SU-DHL-6 (cell line): Measurements from ENCODE around the gene KCTD8.

Experiments
- EZH2phosphoT487 ChIP-seq: fragments of 200-600 bp; sonication (generic), shearing (Covaris generic); conservative IDR thresholded peaks from 2 replicates; pipeline ENCODE4 v1.6.1; 2018; ENCODE audit warnings: mild to moderate bottlenecking, antibody characterized with exemption, low read length, moderate library complexity, mixed read lengths
- TF ChIP-seq, protein P1 (sequence below): fragments of 200-600 bp; sonication (generic); IDR thresholded peaks from one replicate; pipeline ENCODE4 v1.5.1; 2017; ENCODE audit warnings: antibody characterized with exemption, mild to moderate bottlenecking, low read length, moderate library complexity; ENCODE audit not compliant: insufficient read depth, poor library complexity, severe bottlenecking

DNA sequence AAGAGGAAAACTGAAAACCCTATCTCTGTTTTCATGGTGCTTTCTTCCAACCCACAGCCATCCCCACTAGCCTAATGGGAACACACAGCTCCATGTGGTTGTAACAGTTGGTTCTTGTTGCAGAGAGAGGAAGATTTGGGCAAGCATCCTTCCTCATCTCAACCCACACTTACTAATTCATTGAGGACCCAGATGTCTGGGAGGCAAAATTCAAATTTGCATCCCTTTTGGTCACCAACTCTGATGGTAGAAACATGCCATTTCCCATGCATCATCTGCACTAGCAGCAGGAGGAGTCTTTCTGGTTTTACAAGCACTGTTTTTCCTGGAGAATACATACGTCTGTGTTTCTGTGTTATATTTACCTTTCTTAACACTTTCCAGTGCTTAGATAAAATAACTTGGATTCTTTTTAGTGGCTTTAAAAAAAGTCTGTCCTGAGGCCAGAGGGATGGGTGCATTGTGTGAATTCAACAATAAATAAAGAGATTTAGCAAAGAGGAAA, 301.0 kb downstream of the KCTD8 start:
- no peak for TF ChIP-seq EZH2phosphoT487
- TF ChIP-seq, protein P1, sequence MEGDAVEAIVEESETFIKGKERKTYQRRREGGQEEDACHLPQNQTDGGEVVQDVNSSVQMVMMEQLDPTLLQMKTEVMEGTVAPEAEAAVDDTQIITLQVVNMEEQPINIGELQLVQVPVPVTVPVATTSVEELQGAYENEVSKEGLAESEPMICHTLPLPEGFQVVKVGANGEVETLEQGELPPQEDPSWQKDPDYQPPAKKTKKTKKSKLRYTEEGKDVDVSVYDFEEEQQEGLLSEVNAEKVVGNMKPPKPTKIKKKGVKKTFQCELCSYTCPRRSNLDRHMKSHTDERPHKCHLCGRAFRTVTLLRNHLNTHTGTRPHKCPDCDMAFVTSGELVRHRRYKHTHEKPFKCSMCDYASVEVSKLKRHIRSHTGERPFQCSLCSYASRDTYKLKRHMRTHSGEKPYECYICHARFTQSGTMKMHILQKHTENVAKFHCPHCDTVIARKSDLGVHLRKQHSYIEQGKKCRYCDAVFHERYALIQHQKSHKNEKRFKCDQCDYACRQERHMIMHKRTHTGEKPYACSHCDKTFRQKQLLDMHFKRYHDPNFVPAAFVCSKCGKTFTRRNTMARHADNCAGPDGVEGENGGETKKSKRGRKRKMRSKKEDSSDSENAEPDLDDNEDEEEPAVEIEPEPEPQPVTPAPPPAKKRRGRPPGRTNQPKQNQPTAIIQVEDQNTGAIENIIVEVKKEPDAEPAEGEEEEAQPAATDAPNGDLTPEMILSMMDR, result no peak
